ENCODE data around the gene PNMA3. TPM values are rescaled to one million over a fixed set of nuclear protein-coding genes. Genes with fewer than 3 reads are reported as not detected.
"Not testable (repeated sequence)": the region's sequence is repeated elsewhere in the genome, so short reads cannot be mapped to it uniquely, and the experiment has no call there.

The PNMA3 gene
- total RNA-seq, 1 donor from 2014 or later = 32.8 TPM

- no peak for DNase-seq (ENCODE audit: low spot score, unreplicated experiment)
- H3K27ac Mint-ChIP-seq = no peak overlapping the region
- peaks cover 1% of the 10 kb centered on the region for H3K36me3 Mint-ChIP-seq (ENCODE audit: insufficient read depth)
Observed at GRCh38 chrX:153064061-153064460, 7.8 kb downstream of the PNMA3 start.

GRCh38 chrX:153065389-153065788 lies 9.1 kb downstream of the PNMA3 start:
- Mint-ChIP-seq H3K27me3 (no peaks in the 10 kb centered on the region), H3K36me3 (ENCODE audit: insufficient read depth) (no peaks in the 10 kb centered on the region), H3K9me3 (ENCODE audit: low read depth) (peaks cover 8% of the 10 kb centered on the region), H3K4me3 (ENCODE audit: low read depth) (no peak overlapping the region), H3K4me1 (ENCODE audit: low read depth) (peaks cover 6% of the 10 kb centered on the region), H3K27ac (no peak overlapping the region)
- TF ChIP-seq CTCF (IDR thresholded peaks at IDR 0.05; ENCODE audit: unreplicated experiment) = no peak
- DNase-seq (ENCODE audit: low spot score, unreplicated experiment) = no peak

More at GRCh38 chrX:153064061-153064460, 7.8 kb downstream of the PNMA3 start:
- Mint-ChIP-seq H3K4me3 (ENCODE audit: low read depth) (no peak overlapping the region), H3K4me1 (ENCODE audit: low read depth) (peaks cover 6% of the 10 kb centered on the region), H3K9me3 (ENCODE audit: low read depth) (peaks cover 8% of the 10 kb centered on the region), H3K27me3 (no peaks in the 10 kb centered on the region)
- no peak for TF ChIP-seq CTCF (IDR thresholded peaks at IDR 0.05; ENCODE audit: unreplicated experiment)

GRCh38 chrX:153066402-153066801 lies 10.1 kb downstream of the PNMA3 start:
- DNase-seq (ENCODE audit: low spot score, unreplicated experiment); H3K27me3 Mint-ChIP-seq; H3K36me3 Mint-ChIP-seq (ENCODE audit: insufficient read depth); H3K4me3 Mint-ChIP-seq (ENCODE audit: low read depth); H3K9me3 Mint-ChIP-seq (ENCODE audit: low read depth); H3K27ac Mint-ChIP-seq; H3K4me1 Mint-ChIP-seq (ENCODE audit: low read depth): not testable (repeated sequence)

- H3K36me3 Mint-ChIP-seq (ENCODE audit: insufficient read depth); DNase-seq (ENCODE audit: low spot score, unreplicated experiment): not testable (repeated sequence)
Observed at GRCh38 chrX:153071909-153072583, 15.8 kb downstream of the PNMA3 start, which contains the start of gene PNMA6A. PNMA6A (plus strand) TSS chrX:153072454; CDS start chrX:153073063, 609 bp downstream.

GRCh38 chrX:153073331-153073730 lies 17.1 kb downstream of the PNMA3 start:
- H3K4me3 Mint-ChIP-seq (ENCODE audit: low read depth); H3K4me1 Mint-ChIP-seq (ENCODE audit: low read depth); H3K27me3 Mint-ChIP-seq; DNase-seq (ENCODE audit: low spot score, unreplicated experiment); H3K9me3 Mint-ChIP-seq (ENCODE audit: low read depth); H3K36me3 Mint-ChIP-seq (ENCODE audit: insufficient read depth); H3K27ac Mint-ChIP-seq: not testable (repeated sequence)

More at GRCh38 chrX:153071909-153072583, 15.8 kb downstream of the PNMA3 start, which contains the start of gene PNMA6A:
- not testable (repeated sequence) for H3K27ac Mint-ChIP-seq; H3K27me3 Mint-ChIP-seq; H3K4me3 Mint-ChIP-seq (ENCODE audit: low read depth); H3K4me1 Mint-ChIP-seq (ENCODE audit: low read depth); H3K9me3 Mint-ChIP-seq (ENCODE audit: low read depth)

- Mint-ChIP-seq H3K9me3 (ENCODE audit: low read depth) (no peaks in the 10 kb centered on the region), H3K27me3 (no peaks in the 10 kb centered on the region), H3K4me1 (ENCODE audit: low read depth) (no peaks in the 10 kb centered on the region), H3K36me3 (ENCODE audit: insufficient read depth) (no peaks in the 10 kb centered on the region), H3K4me3 (ENCODE audit: low read depth) (no peak overlapping the region), H3K27ac (no peak overlapping the region)
- no peak for DNase-seq (ENCODE audit: low spot score, unreplicated experiment)
- TF ChIP-seq CTCF (IDR thresholded peaks at IDR 0.05; ENCODE audit: unreplicated experiment) = no peak
Observed at GRCh38 chrX:153074262-153074899, 18.1 kb downstream of the PNMA3 start.

All from progenitor cell of endocrine pancreas (in vitro differentiated cells).